Astrocyte (in vitro differentiated cells and primary cell): Measurements from ENCODE around the gene AMMECR1.

ENCODE experiments used
- CTCF ChIP-seq: IDR thresholded peaks from 2 replicates; pipeline ENCODE4 v1.5.1; 2011; ENCODE audit warnings: low read depth, mild to moderate bottlenecking, inconsistent platforms, low read length, moderate library complexity; ENCODE audit not compliant: insufficient read depth
- EZH2 ChIP-seq: IDR thresholded peaks from 2 replicates; pipeline ENCODE4 v1.6.1; 2012; ENCODE audit warnings: mild to moderate bottlenecking, low read length, inconsistent platforms; ENCODE audit not compliant: insufficient read depth

GRCh38 chrX:110311437-110312230 is 6.3 kb downstream of the AMMECR1 start:
- TF ChIP-seq CTCF: no peak
- no peak for TF ChIP-seq EZH2
